Large intestine (tissue), 3 donors: ENCODE measurements around the gene FBXW10. TPM values are rescaled to one million over a fixed set of nuclear protein-coding genes. Genes with fewer than 3 reads are reported as not detected.
"Not testable (repeated sequence)": the region's sequence is repeated elsewhere in the genome, so short reads cannot be mapped to it uniquely, and the experiment has no call there.

ENCODE experiments used
- DNase-seq, 2 donors: peaks; one replicate each; pipeline versions ENCODE4 v3.0.0 to v3.0.0-alpha.2; 2013
- H3K27ac ChIP-seq: one replicate; pipeline ENCODE4 v1.5.1; 2013; ENCODE audit warnings: low read length
- H3K27me3 ChIP-seq: 2 replicates; pipeline ENCODE4 v1.6.1; 2013; ENCODE audit warnings: low read length; ENCODE audit not compliant: control insufficient read depth, insufficient read depth
- H3K36me3 ChIP-seq: 2 replicates; pipeline ENCODE4 v1.6.1; 2013; ENCODE audit warnings: low read length; ENCODE audit not compliant: control insufficient read depth, insufficient read depth
- H3K4me1 ChIP-seq: one replicate; pipeline ENCODE4 v1.6.1; 2013; ENCODE audit warnings: low read length; ENCODE audit not compliant: control insufficient read depth, insufficient read depth
- H3K4me3 ChIP-seq: one replicate; pipeline ENCODE4 v1.5.1; 2013; ENCODE audit warnings: low read length
- H3K9me3 ChIP-seq: one replicate; pipeline ENCODE4 v1.6.1; 2013; ENCODE audit warnings: mild to moderate bottlenecking, low read depth, low read length, moderate library complexity; ENCODE audit not compliant: control insufficient read depth
- WGBS: methylation state at CpG from one replicate; pipeline ENCODE4 v1.1.5; 2013; ENCODE audit warnings: low lambda C conversion rate; ENCODE audit not compliant: insufficient coverage; 5-methylcytosine and 5-hydroxymethylcytosine counted together
- polyA plus RNA-seq: library from polyadenylated mRNA; unstranded; fragments of 120-200 nt; gene quantifications from one replicate; pipeline ENCODE4 v1.2.1, GENCODE V29; 2013

The FBXW10 gene
- polyA plus RNA-seq, 1 donor = 1.1 TPM

GRCh38 chr17:18722612-18723011 is 21.2 kb upstream of the FBXW10 start:
- WGBS = no CpG with 5 or more reads among the region's 5 CpGs
- peaks cover 26% of the 10 kb centered on the region for H3K4me1 ChIP-seq
- H3K4me3 ChIP-seq, DNase-seq, H3K9me3 ChIP-seq, H3K36me3 ChIP-seq, H3K27ac ChIP-seq, H3K27me3 ChIP-seq: not testable (repeated sequence)

DNA sequence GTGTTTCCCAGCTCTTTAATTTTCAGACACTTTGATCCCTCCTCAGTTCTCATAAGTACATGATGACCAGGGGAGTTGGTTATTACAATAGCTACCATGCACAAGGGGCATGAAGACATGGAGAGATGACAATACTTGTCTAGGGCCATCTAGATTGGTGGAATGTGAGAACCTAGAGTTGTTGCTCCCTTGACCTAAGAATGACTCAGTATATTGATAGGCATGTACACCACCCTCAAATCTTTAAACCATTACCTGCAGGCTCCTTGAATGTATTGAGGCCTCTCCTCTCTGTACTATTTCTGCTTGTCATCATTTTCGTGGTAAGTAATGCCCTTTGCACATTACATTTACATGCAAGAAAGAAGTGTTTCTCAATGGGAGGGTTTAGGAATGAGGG is 20.3 kb upstream of the FBXW10 start:
- peak; percentile 60 to 83 for DNase-seq
- H3K36me3 ChIP-seq, H3K27me3 ChIP-seq, H3K9me3 ChIP-seq, H3K4me3 ChIP-seq: not testable (repeated sequence)
- WGBS = no CpG with 5 or more reads among the region's 1 CpG
- Histone ChIP-seq H3K4me1 (peaks cover 23% of the 10 kb centered on the region), H3K27ac (peak overlapping the region; percentile 83)

DNA sequence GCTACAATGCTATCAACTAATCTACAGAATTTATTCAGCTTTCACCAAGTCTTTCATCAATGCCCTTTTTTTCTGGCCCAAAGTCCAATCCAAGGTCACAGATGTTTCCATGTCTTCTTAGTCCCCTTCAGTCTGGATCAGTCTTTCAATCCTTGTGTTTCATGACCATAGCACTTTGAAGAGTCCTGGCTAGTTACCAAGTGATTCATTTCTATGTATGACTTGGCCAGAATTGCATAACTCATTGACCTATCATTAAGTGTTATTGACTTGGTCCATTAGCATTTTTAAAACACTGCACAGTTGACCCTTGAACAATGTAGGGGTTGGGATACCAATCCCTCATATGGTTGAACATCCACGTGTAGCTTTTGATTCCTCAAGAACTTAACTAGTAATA is 11.4 kb upstream of the FBXW10 start:
- H3K4me1 ChIP-seq, H3K4me3 ChIP-seq, H3K27me3 ChIP-seq, H3K9me3 ChIP-seq, H3K27ac ChIP-seq, H3K36me3 ChIP-seq, DNase-seq: not testable (repeated sequence)
- no CpG with 5 or more reads among the region's 1 CpG for WGBS

DNA sequence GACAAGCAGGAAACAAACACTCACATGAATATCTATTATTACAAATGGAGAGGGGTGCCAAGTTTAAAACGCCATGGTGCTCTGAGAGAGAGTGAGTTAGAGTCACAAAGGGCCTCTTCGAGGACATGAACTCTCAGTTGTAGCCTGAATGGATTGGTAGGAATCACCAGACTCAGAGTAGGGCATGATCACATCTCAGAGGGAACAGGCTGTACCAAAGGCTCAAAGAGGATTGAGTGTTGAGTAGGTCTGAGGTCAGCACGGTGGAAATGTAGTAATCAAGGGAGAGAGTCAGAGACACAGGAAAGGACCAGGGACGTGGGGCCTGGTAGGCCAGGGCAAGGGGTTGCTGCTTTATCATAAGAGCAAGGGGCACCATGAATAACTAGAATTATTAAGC is 10.5 kb upstream of the FBXW10 start:
- H3K36me3 ChIP-seq, DNase-seq: not testable (repeated sequence)
- no CpG with 5 or more reads among the region's 4 CpGs for WGBS

GRCh38 chr17:18739616-18740391 is 4.0 kb upstream of the FBXW10 start:
- not testable (repeated sequence) for H3K4me3 ChIP-seq, H3K9me3 ChIP-seq, DNase-seq, H3K4me1 ChIP-seq, H3K27me3 ChIP-seq, H3K36me3 ChIP-seq, H3K27ac ChIP-seq
- WGBS = 40% methylated on average over 1 of the region's 7 CpGs

More for the DNA sequence above, 10.5 kb upstream of the FBXW10 start:
- H3K27me3 ChIP-seq, H3K4me3 ChIP-seq, H3K4me1 ChIP-seq, H3K9me3 ChIP-seq, H3K27ac ChIP-seq: not testable (repeated sequence)

GRCh38 chr17:18741228-18741627 is 2.6 kb upstream of the FBXW10 start:
- peaks cover 18% of the 10 kb centered on the region for H3K4me1 ChIP-seq
- H3K27me3 ChIP-seq, H3K9me3 ChIP-seq, H3K36me3 ChIP-seq, DNase-seq, H3K4me3 ChIP-seq, H3K27ac ChIP-seq: not testable (repeated sequence)
- WGBS = no CpG with 5 or more reads among the region's 6 CpGs

- H3K27me3 ChIP-seq, H3K4me3 ChIP-seq, H3K9me3 ChIP-seq, H3K36me3 ChIP-seq: not testable (repeated sequence)
- Histone ChIP-seq H3K4me1 (peaks cover 22% of the 10 kb centered on the region), H3K27ac (peak overlapping the region; percentile 64)
- DNase-seq = peak in 1 of 2 donors; percentile 32
- no CpG with 5 or more reads among the region's 4 CpGs for WGBS
Observed at GRCh38 chr17:18744726-18745125, 872 bp downstream of the FBXW10 start.

- WGBS = no CpG with 5 or more reads among the region's 3 CpGs
- H3K27ac ChIP-seq = peak overlapping the region; percentile 73
Observed at GRCh38 chr17:18746551-18746950, 2.7 kb downstream of the FBXW10 start.

GRCh38 chr17:18747501-18747900 is 3.6 kb downstream of the FBXW10 start:
- H3K9me3 ChIP-seq, H3K27ac ChIP-seq, H3K27me3 ChIP-seq, H3K4me3 ChIP-seq, H3K36me3 ChIP-seq: not testable (repeated sequence)
- WGBS = no CpG with 5 or more reads among the region's 6 CpGs
- peak; percentile 38 to 62 for DNase-seq
- peaks cover 22% of the 10 kb centered on the region for H3K4me1 ChIP-seq

More at GRCh38 chr17:18746551-18746950, 2.7 kb downstream of the FBXW10 start:
- H3K36me3 ChIP-seq, H3K4me3 ChIP-seq, H3K27me3 ChIP-seq, H3K9me3 ChIP-seq: not testable (repeated sequence)
- peak; percentile 82 to 93 for DNase-seq
- H3K4me1 ChIP-seq = peaks cover 22% of the 10 kb centered on the region

DNA sequence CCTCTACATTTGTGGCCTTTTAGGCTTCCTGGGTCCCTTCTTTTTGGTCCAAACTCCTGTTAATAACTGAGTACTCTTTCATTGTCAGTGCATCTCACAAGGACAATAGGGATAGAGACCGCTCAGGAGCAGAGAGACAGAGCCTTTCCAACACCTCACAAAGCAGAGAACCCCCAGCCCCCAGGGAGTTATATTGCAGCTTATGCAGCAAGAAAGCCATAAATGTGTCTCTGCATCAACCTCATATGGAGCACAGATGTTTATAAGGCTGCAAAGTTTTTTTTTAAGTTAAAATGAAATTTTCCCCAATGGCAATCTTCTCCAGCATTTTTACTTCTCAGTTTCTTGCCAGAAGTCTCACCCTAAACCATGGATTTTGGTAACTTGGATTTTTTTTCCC is 6.4 kb downstream of the FBXW10 start:
- H3K36me3 ChIP-seq, DNase-seq, H3K27ac ChIP-seq, H3K9me3 ChIP-seq, H3K4me3 ChIP-seq, H3K27me3 ChIP-seq: not testable (repeated sequence)
- WGBS = no CpG with 5 or more reads among the region's 1 CpG
- H3K4me1 ChIP-seq = peaks cover 17% of the 10 kb centered on the region

DNA sequence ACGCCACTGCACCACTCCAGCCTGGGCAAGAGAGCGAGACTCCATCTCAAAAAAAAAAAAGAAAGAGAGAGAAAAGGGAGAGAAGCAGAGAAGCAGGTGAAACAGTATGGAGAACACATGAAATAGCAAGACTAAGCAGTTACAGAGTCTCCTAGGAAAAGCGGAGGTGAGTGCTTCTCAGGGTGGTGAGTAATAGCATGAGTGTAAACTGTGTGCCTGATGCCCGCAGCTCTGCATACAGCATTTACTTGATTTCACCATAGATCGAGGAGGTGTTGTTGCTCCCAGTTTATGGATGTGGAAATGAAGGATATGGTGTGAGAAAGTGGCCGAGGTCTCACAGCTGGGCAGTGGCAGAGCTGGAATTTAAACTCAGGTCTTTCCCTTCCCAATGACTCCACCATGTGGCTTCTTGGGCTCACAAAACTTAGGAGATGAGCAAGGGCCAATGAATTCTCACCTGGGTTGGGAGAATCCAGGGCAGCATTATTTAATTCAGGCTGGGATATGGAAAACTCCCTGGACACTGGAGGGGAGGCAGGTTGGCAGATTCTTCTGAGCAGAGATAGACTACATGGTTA is 10.1 kb downstream of the FBXW10 start:
- H3K9me3 ChIP-seq, H3K4me3 ChIP-seq, H3K27me3 ChIP-seq, H3K4me1 ChIP-seq, DNase-seq, H3K36me3 ChIP-seq, H3K27ac ChIP-seq: not testable (repeated sequence)
- WGBS = no CpG with 5 or more reads among the region's 6 CpGs
